ENCODE results near the gene NLGN1. TPM values are rescaled to one million over a fixed set of nuclear protein-coding genes. Genes with fewer than 3 reads are reported as not detected.

The NLGN1 gene
- total and polyA plus RNA-seq, 12 donors, result 0.13 to 3.7 (median 0.84) TPM

DNA sequence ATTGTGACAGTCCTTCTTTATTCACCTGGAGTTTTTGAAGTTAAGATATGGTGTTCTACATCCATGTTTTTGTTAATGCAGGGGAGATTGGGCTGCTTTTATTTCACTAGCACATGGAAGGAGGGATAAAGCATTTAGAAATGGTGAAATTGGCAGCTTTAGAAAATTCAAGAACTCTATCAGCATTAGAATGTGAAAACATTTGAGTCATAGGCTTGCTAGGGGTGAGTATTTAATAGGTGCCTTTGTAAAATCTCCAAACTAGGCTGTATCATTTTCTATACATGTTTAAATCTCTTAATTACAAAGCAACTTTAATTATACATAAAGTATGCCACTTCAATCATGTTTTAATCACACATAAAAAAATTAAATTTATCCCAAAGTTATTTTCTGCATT is 12.9 kb downstream of the NLGN1 start:
- H3K27ac ChIP-seq, result no peak overlapping the region
- intact Hi-C loops (cut with DNase I), result no loop called here
- H3K9me3 ChIP-seq (replicated peaks in 1 of 3), result no peaks in the 10 kb centered on the region
- DNase-seq, result no peak
- no peaks in the 10 kb centered on the region for H3K27me3 ChIP-seq
- TF ChIP-seq, protein P1, sequence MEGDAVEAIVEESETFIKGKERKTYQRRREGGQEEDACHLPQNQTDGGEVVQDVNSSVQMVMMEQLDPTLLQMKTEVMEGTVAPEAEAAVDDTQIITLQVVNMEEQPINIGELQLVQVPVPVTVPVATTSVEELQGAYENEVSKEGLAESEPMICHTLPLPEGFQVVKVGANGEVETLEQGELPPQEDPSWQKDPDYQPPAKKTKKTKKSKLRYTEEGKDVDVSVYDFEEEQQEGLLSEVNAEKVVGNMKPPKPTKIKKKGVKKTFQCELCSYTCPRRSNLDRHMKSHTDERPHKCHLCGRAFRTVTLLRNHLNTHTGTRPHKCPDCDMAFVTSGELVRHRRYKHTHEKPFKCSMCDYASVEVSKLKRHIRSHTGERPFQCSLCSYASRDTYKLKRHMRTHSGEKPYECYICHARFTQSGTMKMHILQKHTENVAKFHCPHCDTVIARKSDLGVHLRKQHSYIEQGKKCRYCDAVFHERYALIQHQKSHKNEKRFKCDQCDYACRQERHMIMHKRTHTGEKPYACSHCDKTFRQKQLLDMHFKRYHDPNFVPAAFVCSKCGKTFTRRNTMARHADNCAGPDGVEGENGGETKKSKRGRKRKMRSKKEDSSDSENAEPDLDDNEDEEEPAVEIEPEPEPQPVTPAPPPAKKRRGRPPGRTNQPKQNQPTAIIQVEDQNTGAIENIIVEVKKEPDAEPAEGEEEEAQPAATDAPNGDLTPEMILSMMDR (IDR thresholded peaks at IDR 0.05), result no peak
- TF ChIP-seq POLR2A (IDR thresholded peaks at IDR 0.05), result no peak
- H3K4me3 ChIP-seq, result no peak overlapping the region
- H3K4me1 ChIP-seq (replicated peaks in 1 of 2), result no peaks in the 10 kb centered on the region
- no peaks in the 10 kb centered on the region for H3K36me3 ChIP-seq (replicated peaks in 1 of 2)

DNA sequence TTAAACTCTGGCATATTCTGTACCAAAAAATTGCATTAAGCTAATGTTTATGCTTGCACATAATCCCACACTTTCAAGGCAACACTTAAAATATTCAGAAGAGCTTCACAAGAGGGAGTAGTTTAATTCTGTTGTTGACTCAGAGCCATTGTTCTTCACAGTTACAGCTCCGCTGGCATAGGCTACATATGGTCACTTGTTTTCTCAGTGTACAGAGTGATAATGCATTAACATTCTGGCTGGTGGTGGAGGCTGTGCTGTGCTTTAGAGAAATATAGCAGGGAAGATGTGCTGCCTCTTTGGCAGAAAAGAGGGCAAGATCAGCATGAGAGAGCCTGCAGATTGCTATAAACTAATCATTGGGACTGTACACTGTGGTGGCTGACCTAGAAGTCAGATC is 13.3 kb downstream of the NLGN1 start:
- no peaks in the 10 kb centered on the region for H3K9me3 ChIP-seq (replicated peaks in 1 of 3)
- H3K27me3 ChIP-seq, result no peaks in the 10 kb centered on the region
- no peak overlapping the region for H3K27ac ChIP-seq
- no peak for DNase-seq
- 81 to 91% (median 87%) methylated on average over 1 of the region's 1 CpG for WGBS, 4 donors
- intact Hi-C loops (cut with DNase I), result no loop called here
- no peaks in the 10 kb centered on the region for H3K4me1 ChIP-seq (replicated peaks in 1 of 2)
- TF ChIP-seq, protein P1 (IDR thresholded peaks at IDR 0.05), result no peak
- no peak for TF ChIP-seq POLR2A (IDR thresholded peaks at IDR 0.05)
- no peaks in the 10 kb centered on the region for H3K36me3 ChIP-seq (replicated peaks in 1 of 2)
- H3K4me3 ChIP-seq, result no peak overlapping the region

DNA sequence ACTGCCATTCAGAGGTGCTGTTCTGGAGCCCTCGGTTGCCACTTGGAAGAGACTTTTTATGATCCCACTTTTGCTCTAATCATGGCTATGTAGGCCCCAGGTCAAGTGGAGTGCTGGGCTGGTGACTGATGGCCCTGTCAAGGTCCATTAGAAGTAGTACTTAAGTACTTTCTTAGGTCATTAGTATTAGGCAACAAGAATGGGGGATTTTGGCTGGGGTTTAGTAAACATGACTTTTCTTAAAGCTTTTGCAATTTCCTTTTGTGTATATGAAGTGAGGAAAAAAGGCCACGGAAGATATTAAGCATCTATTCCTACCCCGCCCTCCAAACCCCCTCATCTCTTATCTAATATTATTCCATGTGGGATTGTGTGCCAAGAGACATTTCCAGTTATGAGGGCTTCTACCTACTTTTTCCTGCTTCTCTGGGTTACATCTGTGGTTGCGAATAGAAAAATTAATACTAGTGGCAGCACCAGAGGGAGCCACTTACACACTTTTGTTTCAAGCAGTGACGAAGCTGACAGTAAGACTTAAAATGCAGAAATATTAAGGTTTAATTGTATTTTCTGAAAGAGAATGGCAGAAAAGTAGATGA is 13.9 kb downstream of the NLGN1 start:
- peak in 1 of 7 donors; percentile 51 for DNase-seq
- Histone ChIP-seq H3K9me3 (replicated peaks in 1 of 3) (no peaks in the 10 kb centered on the region), H3K36me3 (replicated peaks in 1 of 2) (no peaks in the 10 kb centered on the region), H3K27me3 (no peaks in the 10 kb centered on the region), H3K4me1 (replicated peaks in 1 of 2) (no peaks in the 10 kb centered on the region), H3K4me3 (no peak overlapping the region), H3K27ac (no peak overlapping the region)
- intact Hi-C loops (cut with DNase I), result no loop called here
- 35 to 44% (median 38%) methylated on average over 5 of the region's 5 CpGs for WGBS, 4 donors
- TF ChIP-seq, protein P1 (IDR thresholded peaks at IDR 0.05), result peak in 5 of 6 experiments; percentile 7 to 47 (median 32)
- TF ChIP-seq POLR2A (IDR thresholded peaks at IDR 0.05), result no peak

DNA sequence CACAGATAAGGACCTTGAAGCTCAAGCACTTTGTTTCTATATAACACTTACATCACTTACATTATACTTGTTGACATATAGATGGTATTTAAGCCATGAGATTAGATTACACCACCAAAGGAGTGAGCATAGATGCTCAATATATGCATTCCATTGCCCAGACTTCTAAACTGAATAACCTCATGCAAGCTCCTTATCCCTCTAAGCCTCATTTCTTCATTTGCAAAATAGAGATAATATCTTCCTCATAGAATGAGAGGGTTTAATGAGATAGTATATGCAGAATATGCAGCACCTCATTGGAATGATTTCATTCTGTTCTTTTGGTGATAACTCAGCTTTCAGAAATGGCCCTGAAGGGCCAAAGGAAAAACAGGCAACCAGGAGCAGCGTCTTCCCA is 18.5 kb downstream of the NLGN1 start:
- WGBS, 4 donors, result 67 to 79% (median 73%) methylated on average over 1 of the region's 1 CpG
- TF ChIP-seq POLR2A (IDR thresholded peaks at IDR 0.05), result no peak
- TF ChIP-seq, protein P1 (IDR thresholded peaks at IDR 0.05), result no peak
- DNase-seq, result no peak
- H3K9me3 ChIP-seq (replicated peaks in 1 of 3), result no peaks in the 10 kb centered on the region
- H3K4me1 ChIP-seq (replicated peaks in 1 of 2), result no peaks in the 10 kb centered on the region
- no peaks in the 10 kb centered on the region for H3K27me3 ChIP-seq
- intact Hi-C loops (cut with DNase I), result no loop called here
- no peak overlapping the region for H3K4me3 ChIP-seq
- H3K36me3 ChIP-seq (replicated peaks in 1 of 2), result no peaks in the 10 kb centered on the region
- H3K27ac ChIP-seq, result no peak overlapping the region
